HG03342 (cell line): ENCODE measurements around the gene CHST3.
"Not testable (repeated sequence)": the region's sequence is repeated elsewhere in the genome, so short reads cannot be mapped to it uniquely, and the experiment has no call there.

ENCODE experiments used
- ATAC-seq: cut with Tn5 transposase; IDR thresholded peaks from one replicate; pipeline ENCODE4 v1.9.1; 2021; ENCODE audit warnings: mild to moderate bottlenecking, moderate library complexity; ENCODE audit not compliant: unreplicated experiment

Gene CHST3, protein sequence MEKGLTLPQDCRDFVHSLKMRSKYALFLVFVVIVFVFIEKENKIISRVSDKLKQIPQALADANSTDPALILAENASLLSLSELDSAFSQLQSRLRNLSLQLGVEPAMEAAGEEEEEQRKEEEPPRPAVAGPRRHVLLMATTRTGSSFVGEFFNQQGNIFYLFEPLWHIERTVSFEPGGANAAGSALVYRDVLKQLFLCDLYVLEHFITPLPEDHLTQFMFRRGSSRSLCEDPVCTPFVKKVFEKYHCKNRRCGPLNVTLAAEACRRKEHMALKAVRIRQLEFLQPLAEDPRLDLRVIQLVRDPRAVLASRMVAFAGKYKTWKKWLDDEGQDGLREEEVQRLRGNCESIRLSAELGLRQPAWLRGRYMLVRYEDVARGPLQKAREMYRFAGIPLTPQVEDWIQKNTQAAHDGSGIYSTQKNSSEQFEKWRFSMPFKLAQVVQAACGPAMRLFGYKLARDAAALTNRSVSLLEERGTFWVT

DNA sequence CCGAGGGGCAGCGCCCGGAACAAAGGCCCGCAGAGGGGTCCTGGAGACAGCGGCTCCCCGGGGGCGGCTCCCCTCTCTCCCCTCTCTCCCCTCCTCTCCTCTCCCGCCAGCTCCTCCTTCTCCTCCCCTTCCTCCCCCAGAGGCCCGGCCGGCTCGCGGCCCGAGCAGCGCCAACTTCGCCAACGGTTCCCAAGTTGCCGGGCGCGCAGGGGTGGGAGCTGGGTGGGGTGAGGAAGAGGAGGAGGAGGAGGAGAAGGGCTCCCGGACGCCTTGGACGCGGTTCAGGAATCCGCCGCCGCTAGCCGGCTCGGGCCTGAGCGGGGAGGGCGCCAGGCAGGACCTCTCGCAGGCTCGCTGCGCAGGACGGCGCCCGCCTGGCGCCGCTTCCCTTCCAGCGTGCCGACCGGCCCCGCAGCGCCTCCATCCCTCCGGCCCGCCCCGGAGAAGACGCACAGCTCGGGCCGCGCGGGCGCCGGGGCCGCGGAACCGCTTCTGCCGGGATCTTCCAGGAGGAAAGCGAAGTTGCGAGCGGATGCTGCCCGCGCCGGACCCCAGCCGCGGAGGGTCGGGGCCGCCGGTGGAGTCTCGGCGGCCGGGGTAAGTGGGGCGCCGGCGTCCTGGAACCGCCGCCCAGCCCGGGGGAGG is at the start of gene CHST3:
TSS of gene CHST3 (plus strand) at position 298 of the 645 bp plus-strand sequence. CDS start 41,448 bp downstream, outside the sequence.
- ATAC-seq = no peak

DNA sequence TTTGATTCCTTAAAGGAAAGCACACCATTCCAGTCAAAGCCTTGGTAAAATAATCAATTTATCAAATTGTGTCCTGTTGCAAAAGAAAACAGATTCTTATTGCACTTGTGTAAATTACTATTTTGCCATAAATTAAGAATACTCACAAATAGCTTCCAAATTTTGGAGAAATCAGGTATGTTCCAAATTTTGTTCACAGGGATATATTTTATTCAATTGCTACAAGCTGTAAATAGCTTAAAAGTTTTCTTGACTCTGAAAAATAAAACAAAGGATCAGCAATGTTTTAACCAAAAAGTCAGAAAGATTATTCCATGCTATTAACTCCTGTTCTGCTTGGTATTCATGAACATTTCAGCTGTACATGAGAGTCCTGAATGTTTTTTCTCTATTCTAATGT is 47.4 kb upstream of the CHST3 start:
- ATAC-seq = no peak

DNA sequence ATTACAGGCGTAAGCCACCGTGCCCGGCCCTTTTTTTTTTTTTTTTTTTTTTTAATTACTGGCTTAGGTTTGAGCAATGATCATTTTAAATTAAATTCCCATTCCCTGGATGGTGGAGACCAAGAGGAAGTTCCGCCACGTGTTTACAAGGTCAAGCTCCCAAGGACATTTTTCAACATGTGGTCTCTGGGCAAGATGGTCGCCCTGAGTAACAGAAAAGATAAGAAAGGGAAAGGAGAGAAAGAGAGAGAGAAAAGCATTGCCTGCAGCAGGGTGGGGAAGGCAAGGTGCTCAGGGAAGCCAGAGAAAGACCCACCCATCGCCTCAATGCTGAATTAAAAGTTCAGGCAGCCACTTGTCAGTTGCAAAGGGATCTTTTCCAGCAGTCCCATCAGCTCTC is 45.2 kb upstream of the CHST3 start:
- no peak for ATAC-seq

DNA sequence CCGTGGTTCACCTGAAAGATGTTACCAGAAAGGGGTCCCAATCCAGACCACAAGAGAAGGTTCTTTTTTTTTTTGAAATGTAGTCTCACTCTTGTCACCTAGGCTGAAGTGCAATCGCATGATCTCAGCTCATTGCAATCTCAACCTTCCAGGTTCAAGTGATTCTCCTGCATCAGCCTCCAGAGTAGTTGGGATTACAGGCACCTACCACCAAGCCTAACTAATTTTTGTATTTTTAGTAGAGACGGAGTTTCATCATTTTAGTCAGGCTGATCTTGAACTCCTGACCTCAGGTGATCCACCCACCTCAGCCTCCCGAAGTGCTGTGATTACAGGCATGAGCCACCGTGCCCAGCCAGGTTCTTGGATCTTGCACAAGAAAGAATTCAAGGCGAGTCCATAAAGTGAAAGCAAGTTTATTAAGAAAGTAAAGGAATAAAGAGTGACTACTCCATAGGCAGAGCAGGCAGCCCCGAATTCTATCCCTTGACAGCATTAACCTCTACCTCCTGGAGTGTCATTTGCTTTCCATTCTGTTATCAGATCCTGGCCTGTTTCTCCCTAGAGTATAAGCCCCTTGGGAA is 44.1 kb upstream of the CHST3 start:
- ATAC-seq = not testable (repeated sequence)

DNA sequence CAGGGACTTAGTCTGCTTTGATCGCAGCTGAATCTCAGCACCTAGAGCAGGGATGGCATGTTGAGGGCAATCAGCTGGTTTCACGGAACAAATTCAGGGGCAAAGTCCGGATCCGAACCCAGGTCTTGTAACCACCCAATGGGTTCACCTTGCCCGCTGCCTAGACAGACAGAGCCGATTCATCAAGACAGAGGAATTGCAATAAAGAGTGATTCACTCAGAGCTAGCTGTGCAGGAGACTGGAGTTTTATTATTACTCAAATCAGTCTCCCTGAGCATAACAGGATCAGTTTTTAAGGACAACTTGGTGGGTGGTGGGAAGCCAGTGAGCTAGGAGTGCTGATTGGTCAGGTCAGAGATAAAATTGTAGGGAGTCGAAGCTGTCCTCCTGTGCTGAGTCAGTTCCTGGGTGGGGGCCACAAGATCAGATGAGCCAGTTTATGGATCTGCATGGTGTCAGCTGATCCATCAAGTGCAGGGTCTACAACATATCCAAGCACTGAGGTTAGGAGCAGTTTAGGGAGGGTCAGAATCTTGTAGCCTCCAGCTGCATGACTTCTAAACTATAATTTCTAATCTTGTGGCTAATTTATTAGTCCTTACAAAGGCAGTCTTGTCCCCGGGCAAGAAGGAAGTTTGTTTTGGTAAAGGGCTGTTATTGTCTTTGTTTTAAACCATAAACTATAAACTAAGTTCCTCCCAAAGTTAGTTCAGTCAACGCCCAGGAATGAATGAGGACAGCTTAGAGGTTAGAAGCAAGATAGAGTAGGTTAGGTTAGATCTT is 43.5 kb upstream of the CHST3 start:
- ATAC-seq = no peak

DNA sequence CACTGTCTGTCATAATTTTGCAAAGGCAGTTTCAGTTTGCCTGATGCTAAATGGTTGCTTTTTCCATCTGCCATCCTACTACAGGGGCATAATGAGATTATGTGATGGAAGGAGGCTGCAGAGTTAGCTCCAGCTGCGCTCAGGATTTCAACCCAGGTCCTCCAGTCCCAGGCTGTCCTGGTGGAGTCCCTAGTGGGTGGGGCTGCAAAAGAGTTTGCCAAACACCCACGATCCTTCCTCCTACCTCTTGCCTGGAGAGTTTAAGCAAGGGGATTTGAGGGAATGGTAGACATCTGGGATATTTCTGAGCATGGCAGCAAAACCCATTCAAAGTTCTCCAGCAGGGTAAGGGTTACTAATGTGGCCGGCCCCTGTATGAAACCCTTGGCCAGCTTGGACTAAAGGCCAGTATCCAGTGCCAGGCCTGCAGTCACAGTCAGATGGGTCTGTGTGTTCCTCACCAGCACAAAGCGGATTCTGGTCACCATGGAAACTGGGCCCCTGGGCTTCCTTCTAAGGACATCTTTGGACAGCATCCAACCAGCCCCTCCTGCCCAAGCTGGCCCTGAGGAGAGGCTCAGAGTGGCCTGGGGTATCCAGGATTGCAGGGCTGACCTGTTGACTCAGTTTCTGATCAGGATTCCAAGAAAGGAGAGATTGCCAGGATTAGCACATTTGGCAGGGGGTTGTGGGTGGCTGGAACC is 42.7 kb upstream of the CHST3 start:
- ATAC-seq = no peak

DNA sequence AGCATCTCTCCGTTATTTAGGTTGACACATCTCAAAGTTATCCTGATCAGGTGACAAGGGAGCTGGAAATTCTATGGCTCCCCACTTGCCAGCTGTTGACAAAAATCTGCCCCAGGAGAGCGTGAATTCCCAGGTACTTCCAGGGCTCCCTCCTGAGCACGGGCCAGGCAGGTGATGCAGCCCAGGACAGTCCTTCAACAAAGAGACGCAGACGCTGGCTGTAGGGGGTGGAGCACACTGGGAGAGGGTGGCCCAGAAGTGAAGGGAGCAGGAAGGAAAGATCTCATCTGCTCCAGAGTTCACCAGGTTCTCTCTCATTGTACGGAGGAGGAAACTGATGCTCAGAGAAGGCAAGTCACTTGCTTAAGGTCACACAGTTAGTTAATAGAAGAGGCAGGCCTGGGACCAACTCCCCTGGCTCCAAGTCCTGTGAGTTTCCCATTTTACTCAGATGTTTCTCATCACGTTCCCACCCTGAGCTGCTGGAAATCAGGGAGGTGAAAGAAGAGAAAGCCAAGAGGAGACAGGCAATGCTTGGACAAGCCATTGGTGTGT is 41.0 kb upstream of the CHST3 start:
- no peak for ATAC-seq

DNA sequence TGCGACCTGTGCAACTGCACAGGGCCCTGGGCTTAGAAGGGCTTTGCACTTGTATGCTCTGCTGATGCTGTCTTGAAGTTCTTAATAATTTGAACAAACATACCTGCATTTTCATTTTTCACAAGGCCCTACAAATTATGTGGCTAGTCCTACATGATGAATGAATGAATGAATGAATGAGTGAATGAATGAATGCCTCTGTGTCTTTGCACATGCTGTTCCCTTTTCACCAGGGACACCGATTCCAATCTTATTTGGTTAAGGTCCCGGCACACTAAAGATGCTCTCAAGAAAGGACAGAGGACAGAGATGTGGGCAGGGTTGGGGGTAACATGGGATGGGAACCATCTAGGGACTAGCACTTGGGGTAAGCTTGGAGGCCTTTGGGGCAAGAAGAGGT is 39.4 kb upstream of the CHST3 start:
- ATAC-seq = no peak

DNA sequence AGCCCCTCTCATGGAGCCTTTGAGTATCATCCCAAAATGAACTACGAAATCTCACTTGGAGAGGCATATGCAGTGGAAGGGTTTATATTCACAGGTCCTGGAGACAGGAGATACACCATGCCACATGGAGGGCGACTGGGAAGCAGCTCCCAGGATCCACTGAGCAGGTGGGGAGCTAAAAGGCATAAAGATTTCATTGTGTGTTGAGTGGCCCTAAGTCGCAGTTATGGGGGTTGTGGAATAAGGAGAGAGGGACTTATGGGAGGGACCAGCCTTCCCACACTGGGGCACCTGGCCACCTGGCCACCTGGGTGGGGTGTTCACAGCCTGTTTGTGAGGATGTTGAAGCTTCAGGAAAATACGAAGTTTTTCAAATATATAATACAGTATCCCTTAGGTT is 37.0 kb upstream of the CHST3 start:
- ATAC-seq = no peak

DNA sequence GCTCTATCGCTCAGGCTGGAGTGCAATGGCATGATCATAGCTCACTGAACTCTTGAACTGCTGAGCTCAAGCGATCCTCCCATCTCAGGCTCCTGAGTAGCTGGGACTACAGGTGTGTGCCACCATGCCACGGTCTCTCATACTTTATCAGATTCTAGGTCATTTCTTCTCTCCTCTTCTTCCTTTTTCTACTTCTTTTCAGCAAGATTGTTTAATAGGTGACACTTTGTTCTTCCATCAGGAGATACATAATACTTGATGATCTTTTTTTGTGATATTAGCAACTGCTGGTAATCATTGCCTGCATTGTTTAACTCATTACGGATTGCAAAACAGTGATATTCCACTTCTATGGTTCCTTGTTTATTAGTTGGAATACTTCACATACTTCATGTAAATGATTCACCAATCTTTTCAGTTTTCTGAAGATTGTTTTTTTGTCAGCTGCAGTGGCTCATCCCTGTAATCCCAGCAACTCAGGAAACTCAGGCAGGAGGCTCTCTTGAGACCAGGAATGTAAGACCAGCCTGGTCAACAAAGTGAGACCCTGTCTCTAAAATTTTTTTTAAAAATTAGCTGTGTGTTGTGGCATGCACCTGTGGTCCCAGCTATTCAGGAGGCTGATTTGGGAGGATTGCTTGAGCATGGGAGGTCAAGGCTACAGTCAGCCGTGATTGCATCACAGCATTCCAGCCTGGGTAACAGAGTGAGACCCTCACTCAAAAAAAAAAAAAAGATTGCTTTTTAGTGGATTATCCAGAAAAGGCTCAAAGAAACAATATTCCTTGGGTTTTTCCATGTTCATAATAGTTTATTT is 36.2 kb upstream of the CHST3 start:
- no peak for ATAC-seq

DNA sequence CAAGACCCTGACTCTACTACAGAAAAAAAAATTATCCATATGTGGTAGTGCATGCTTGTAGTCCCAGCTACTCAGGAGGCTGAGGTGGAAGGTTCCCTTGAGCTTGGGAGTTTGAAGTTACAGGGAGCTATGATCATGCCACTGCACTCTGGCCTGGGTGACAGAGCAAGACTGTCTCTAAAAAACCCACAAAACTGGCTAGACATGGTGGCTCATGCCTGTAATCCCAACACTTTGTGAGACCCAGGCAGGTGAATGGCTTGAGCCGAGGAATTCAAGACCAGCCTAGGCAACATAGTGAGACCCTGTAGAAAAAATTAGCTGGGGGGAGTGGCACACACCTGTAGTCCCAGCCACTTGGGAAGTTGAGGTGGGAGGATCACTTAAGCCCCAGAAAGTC is 32.9 kb upstream of the CHST3 start:
- ATAC-seq = no peak

DNA sequence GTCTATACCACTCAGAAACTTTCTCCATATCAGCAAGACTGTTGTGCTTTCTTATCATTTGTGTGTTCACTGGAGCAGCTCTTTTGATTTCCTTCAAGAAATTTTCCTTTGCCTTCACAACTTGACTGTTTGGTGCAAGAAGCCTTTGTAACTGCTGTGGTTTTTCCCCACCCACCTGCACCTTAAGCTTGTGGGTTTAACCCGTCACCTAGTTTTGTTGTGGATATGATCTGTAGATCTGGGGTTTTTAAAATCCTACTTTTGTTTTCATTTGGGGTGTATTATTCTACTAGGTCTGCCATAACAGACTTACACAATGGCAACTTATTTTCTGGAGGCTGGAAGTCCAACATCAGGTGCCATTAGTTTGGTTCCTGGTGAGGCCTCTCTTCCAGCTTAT is 30.5 kb upstream of the CHST3 start:
- no peak for ATAC-seq

DNA sequence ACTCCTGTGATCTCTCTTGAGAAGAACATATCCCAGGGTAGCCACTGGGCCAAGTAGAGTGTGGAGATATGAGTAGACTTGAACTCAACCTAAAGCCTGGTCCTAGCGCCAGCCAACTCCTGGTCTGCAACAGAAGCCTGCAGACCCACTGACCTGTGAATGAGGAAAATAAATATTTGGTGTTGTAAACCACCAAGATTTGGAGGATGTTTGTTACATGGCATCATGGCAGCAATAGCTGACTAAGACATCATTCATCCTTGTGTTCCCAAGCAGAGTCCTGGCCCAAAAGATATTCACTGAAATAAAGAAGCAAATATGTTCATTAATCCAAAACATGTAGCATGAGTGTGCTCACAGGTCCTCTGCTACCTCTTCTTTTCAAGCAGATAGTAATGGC is 26.0 kb upstream of the CHST3 start:
- no peak for ATAC-seq

DNA sequence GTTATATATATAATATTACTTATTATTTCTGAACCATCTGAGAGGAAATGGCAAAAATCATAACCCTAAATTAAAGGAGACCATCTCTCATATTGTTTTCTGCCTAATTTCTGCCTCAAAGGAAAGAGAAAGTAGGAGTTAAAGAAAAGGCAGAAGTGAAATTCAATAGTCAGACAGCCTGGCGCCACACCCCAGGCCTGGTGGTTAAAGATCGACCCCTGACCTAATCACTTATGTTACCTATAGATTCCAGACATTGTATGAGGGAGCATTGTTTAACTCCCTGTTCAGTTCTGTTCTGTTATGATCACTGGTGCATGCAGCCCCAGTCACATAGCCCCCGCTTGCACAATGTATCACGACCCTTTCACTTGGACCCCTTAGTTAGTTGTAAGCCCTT is 24.9 kb upstream of the CHST3 start:
- no peak for ATAC-seq

DNA sequence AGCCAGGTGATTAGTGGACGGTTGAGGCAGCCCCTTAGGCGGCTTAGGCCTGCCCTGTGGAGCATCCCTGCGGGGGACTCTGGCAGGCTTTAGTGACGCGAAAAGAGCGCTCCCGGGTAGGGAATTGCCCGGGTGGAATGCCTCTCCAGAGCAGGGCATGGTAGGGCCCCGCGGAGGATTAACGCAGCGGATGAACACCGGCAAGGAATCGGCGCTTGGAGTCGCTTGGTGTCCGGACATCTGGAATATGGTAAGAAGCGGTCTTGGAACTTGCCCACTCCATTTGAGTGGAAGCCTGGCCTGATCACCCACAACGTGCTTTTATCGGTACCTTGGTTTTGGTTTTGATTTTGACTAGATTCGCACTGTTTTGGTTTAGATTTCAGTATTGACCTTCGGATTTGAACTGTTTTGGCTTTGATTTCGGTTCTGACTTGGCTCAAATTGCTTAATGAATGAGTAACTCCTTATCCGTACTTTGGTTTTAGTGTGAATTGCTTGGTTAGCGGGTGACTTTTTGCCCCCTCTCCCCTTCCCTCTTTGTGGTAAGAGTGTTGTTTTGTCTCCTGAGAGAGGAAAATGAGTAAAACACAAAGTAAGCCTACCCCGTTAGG is 24.2 kb upstream of the CHST3 start:
- ATAC-seq = no peak

DNA sequence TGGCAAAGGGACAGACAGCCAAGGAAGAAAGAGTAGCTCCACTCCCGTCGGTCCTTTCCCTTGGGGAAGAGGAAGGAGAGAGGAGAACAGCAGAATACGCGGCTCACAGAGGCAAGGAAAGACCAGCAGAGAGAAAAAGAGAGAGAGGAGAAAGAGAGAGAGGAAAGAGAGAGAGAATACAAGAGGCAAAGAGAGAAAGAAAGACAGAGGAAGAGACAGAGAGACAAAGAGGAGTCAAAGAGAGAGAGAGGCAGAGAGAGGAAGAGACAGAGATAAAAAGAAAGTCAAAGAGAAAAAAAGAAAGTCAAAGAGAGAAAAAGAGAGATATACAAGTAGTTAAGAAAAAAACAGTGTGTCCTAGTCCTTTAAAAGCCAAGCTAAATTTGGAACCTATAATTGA is 23.4 kb upstream of the CHST3 start:
- no peak for ATAC-seq

DNA sequence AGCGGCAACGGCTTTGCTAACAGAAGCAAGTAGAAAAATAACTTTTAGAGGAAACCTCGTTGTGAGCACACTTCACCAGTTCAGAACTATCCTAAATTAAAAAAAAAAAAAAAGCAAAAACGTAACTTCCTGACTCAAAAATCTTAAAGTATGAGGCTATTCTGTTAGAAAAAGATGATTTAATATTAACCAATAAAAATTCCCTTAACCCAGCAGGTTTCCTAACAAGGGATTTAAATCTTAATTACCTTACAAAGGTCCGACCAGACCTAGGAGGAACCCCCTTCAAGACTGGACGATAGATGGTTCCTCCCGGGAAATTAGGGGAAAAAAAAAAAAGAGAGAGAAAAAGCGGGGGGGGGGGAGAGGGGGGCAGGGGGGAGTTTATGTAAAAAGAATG is 22.9 kb upstream of the CHST3 start:
- no peak for ATAC-seq

DNA sequence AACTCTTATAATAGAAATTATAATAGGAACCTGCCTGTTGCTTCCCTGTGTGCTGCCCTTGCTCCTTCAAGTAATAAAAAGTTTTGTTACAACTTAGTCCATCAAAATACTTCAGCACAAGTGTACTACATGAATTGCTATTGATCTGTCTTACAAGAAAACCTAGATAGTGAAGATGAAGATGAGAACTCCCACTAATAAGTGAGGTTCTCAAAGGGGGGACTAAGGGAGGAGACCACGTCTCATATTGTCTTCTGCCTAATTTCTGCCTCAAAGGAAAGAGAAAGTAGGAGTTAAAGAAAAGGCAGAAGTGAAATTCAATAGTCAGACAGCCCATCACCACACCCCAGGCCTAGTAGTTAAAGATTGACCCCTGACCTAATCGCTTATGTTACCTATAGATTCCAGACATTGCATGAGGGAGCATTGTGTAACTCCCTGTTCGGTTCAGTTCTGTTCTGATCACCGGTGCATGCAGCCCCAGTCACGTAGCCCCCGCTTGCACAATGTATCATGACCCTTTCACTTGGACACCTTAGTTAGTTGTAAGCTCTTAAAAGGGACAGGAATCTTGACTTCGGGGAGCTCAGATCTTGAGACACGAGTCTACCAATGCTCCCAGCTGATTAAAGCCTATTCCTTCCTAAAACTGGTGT is 18.2 kb upstream of the CHST3 start:
- ATAC-seq = no peak

DNA sequence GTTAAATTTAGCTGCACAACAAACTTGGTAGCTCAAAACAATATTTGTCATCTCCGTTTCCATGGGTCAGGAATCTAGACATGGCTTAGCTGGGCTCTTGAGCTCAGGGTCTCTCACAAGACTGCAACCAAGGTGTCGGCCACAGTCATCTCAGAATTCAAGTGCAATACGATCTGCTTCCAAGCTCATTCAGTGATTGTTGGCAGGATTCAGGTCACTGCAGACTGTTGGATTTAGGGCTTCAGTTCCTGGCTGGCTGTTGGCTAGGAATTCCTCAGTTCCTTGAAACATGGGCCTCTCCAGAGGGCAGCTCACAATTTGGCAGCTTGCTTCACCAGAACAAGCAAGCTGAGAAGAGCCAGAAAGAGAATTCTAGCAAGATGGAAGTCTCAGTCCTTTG is 17.5 kb upstream of the CHST3 start:
- no peak for ATAC-seq
